ENCODE results near the gene ARHGAP12.

ARHGAP12 gene

GRCh38 chr10:31948021-31948420 is 19.4 kb upstream of the ARHGAP12 start:
- DNase-seq: no peak

- peak; percentile 84 for DNase-seq
Measured at GRCh38 chr10:31947144-31947926, 18.7 kb upstream of the ARHGAP12 start.

GRCh38 chr10:31945392-31945791 is 16.8 kb upstream of the ARHGAP12 start:
- DNase-seq: no peak

- DNase-seq: no peak
Measured at GRCh38 chr10:31944071-31944433, 15.4 kb upstream of the ARHGAP12 start.

- no peak for DNase-seq
Measured at GRCh38 chr10:31942892-31943291, 14.3 kb upstream of the ARHGAP12 start.

- DNase-seq: no peak
Measured at GRCh38 chr10:31942435-31942834, 13.8 kb upstream of the ARHGAP12 start.

- peak; percentile 99 for DNase-seq
Measured at GRCh38 chr10:31940839-31941653, 12.4 kb upstream of the ARHGAP12 start.

- peak; percentile 42 for DNase-seq
Measured at GRCh38 chr10:31939797-31940708, 11.4 kb upstream of the ARHGAP12 start.

GRCh38 chr10:31937371-31937770 is 8.7 kb upstream of the ARHGAP12 start:
- no peak for DNase-seq

- DNase-seq: no peak
Measured at GRCh38 chr10:31936933-31937332, 8.3 kb upstream of the ARHGAP12 start.

GRCh38 chr10:31936086-31936485 is 7.5 kb upstream of the ARHGAP12 start:
- no peak for DNase-seq

GRCh38 chr10:31935678-31936077 is 7.0 kb upstream of the ARHGAP12 start:
- DNase-seq: no peak

GRCh38 chr10:31932838-31933237 is 4.2 kb upstream of the ARHGAP12 start:
- DNase-seq: peak; percentile 45

- no peak for DNase-seq
Measured at GRCh38 chr10:31930856-31931255, 2.2 kb upstream of the ARHGAP12 start.

- DNase-seq: no peak
Measured at GRCh38 chr10:31930023-31930751, 1.6 kb upstream of the ARHGAP12 start.

GRCh38 chr10:31929261-31930022 is 811 bp upstream of the ARHGAP12 start:
- no peak for DNase-seq

- DNase-seq: peak; percentile 47
Measured at GRCh38 chr10:31927884-31928548, 615 bp downstream of the ARHGAP12 start.

- DNase-seq: no peak
Measured at GRCh38 chr10:31927565-31927883, 1.1 kb downstream of the ARHGAP12 start.

GRCh38 chr10:31926765-31927564 is 1.7 kb downstream of the ARHGAP12 start:
- no peak for DNase-seq

- DNase-seq: no peak
Measured at GRCh38 chr10:31926160-31926559, 2.5 kb downstream of the ARHGAP12 start.
